GM12872 (cell line): Measurements from ENCODE around the gene LTA4H.

Experiments used
- TF ChIP-seq, protein P1 (sequence below): IDR thresholded peaks from 3 replicates; pipeline ENCODE4 v1.5.1; 2011; ENCODE audit warnings: low read depth, mild to moderate bottlenecking, low read length, moderate library complexity; ENCODE audit not compliant: insufficient read depth

Gene LTA4H

DNA sequence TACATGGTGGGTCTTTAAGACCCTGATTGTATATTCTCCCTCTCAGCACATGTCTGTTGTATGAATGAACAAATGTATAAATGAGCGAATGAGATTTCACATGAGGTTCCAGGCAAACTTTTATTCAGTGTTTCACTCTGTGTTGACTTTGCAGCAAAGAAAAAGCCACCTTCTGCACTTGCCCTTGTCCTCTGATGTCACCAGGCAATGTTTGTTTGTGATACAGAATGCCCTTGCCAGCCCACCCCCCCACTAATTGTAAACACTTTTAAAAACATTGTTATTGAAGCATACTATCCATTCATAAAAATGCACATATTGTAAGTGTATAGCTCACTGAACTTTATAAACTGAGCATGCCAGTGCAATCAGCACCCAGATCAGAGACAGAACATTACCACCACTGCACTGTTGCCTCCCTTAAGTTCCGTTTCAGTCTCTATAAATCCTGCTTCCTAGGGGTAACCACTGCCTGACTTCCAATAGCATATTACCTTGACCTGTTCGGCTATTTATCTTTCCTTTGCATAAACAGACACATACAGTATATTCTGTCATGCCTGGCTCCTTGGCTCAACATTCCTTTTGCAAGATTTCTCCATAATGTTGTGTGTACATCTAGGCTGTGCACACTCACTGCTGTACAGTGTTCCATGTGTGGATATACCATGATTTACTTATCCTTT, 11.3 kb upstream of the LTA4H start:
- TF ChIP-seq, protein P1, sequence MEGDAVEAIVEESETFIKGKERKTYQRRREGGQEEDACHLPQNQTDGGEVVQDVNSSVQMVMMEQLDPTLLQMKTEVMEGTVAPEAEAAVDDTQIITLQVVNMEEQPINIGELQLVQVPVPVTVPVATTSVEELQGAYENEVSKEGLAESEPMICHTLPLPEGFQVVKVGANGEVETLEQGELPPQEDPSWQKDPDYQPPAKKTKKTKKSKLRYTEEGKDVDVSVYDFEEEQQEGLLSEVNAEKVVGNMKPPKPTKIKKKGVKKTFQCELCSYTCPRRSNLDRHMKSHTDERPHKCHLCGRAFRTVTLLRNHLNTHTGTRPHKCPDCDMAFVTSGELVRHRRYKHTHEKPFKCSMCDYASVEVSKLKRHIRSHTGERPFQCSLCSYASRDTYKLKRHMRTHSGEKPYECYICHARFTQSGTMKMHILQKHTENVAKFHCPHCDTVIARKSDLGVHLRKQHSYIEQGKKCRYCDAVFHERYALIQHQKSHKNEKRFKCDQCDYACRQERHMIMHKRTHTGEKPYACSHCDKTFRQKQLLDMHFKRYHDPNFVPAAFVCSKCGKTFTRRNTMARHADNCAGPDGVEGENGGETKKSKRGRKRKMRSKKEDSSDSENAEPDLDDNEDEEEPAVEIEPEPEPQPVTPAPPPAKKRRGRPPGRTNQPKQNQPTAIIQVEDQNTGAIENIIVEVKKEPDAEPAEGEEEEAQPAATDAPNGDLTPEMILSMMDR, result no peak

DNA sequence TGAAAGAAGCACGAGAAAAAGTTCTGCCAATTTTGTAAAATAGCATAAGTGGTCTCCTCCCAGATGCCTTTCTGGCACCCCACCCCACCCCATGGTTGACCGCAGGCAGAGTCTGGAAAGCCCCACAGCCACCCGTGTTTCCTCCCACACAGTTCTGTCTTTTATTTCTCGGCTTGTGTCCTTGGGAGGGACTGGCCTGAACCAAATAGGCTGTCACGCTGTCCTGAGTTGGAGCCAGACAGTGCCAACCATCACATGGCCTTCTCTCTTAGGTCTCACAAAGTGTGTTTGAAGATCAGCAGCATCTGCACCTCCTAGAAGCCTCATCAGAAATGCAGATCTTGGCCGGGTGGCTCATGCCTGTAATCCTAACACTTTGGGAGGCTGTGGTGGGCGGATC, 10.2 kb upstream of the LTA4H start:
- TF ChIP-seq, protein P1, result no peak

DNA sequence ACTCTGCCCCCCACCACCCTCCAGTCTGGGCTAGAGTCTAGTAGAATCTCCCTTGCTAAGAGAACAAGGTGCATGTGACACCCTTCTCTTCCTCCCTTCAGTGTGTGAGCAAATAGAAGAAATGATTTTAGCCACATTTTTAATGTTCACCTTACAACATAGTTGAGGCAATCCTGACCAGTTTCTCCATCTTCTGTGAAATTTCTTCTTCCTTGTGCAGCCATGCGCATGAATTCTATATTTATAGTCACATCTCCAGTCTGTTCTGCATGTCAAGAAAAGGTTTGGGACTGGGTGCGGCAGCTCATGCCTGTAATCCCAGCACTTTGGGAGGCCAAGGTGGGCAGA, 9.5 kb upstream of the LTA4H start:
- TF ChIP-seq, protein P1, result no peak

DNA sequence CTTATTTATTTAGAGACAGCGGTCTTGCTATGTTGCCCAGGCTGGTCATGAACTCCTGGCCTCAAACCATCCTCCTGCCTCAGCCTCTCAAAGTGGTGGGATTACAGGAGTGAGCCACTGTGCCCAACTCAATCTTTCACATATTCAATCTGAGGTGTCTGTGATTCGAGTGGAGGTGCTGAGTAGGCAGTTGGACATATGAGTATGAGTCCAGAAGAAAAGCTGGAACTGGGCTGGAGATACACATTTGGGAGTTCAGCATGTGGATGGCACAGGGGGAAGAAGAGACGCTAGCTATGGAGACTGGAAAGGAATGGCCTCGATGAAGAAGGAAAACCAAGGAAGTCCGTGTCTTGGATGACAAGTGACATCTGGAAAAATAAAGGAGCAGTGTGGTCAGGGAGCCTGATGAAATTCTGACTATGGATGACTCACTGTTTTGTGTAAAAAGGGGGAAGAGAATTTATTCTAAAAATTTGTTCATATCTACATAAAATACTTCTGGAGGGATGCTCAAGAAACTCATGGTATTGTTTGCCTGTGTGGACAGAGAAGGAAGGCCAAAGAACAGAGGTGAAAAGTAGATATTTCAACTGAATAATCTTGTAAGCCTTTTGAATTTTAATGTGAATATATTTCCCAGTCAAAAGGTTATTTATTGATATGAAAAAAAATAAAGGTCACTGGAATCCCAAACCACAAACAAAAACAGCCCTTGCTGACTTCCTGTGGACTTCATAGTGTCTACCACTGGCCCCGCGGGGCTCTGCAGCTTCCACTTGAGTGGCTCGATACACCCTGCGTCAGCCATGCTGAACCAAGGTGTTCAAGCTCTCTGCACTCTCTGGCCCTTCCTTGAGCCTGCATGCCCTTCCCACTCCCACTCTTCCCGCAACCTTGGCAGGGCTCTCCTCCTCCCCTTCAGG, 8.9 kb upstream of the LTA4H start:
- TF ChIP-seq, protein P1, result no peak

DNA sequence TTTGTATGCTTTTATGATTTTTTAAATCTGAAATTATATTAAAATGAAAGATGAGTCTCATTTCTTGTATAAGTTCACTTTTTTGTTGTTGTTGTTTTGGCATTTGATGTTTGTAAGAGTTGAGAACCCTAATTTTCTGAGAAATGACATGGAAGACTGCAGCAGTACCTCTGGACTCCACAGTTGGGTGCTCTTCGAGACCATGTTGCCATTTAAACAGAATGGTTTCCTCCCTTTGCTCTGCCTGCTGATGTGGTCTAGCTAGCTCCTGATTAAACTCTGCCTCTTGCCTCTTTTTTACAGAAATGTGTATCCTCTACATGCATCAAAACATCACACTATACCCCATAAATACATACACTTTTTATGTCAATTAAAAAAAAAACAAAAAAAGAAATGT, 5.8 kb upstream of the LTA4H start:
- TF ChIP-seq, protein P1, result 0 out of 3 replicates have a peak, but pooled peaks have one; percentile 11

DNA sequence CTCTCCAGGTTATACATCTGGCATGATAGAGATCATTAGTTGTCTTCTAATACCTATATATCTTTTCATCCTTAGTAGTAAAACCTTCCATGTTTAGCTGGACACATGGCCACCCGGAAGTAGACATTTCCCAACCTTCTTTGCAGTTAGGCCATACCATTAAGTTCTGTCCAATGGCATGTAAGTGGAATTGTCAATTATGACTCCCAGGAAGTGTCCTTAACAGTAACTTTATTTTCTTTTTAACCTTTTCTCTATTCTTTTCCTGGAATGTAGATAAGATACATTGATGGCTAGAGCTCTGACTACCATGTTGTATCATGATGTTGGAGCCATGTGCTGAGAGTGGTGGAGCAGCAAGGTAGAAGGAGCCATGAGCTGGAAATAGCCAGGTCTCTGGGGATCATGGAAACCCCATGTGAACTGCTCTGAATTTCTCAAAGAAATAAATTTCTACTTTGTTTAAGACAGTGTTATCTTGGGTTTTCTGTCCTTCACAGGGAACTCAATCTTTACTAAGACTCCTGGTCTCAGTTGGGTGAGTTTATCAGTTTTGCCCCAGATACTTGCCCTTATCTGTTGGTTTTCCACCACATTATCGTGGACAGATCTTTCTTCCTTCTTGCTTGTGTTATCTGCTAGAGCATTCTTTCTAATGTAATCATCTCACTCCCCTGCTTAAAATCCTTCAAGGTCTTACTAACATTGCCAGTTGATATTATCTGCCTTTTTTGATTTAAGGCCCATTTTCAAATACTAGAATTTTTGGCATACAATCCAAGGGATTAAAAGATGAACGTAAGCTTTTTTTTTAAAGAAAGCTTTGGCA, 5.1 kb upstream of the LTA4H start:
- TF ChIP-seq, protein P1, result no peak

DNA sequence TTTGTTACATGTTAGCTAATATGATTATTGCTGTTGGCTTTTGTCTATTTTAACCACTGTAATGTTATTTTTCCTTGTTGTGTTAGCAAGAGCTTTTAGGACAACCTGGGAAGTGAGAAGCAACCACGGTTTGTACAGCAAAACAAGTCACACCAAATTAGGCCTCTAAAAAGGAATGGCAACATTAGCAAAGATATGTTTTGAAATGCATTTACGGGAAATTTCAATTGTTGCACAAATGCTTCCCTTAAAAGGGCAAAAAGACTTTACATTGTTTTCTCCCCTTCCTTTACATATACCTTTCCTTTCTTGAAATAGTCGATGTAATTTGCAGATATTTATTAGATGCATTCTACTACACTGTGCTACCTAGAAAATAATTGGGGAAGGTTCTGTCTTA, 4.1 kb upstream of the LTA4H start:
- TF ChIP-seq, protein P1, result no peak
